WI38 (cell line): ENCODE data around the gene ADAMTS8.

Experiments used
- H3K4me3 ChIP-seq: 2 replicates; pipeline ENCODE4 v1.5.1; 2011; ENCODE audit warnings: low read depth, mild to moderate bottlenecking, control low read depth, low read length
- CTCF ChIP-seq: IDR thresholded peaks from 2 replicates; pipeline ENCODE4 v1.5.1; 2012; ENCODE audit warnings: low read depth, mild to moderate bottlenecking, control low read depth, low read length

The ADAMTS8 gene

GRCh38 chr11:130408901-130409300 is 19.5 kb downstream of the ADAMTS8 start:
- no peak for TF ChIP-seq CTCF
- H3K4me3 ChIP-seq: no peak overlapping the region

GRCh38 chr11:130408401-130408890 is 20.0 kb downstream of the ADAMTS8 start:
- no peak for TF ChIP-seq CTCF
- no peak overlapping the region for H3K4me3 ChIP-seq

- H3K4me3 ChIP-seq: no peak overlapping the region
- no peak for TF ChIP-seq CTCF
Observed at GRCh38 chr11:130407978-130408377, 20.4 kb downstream of the ADAMTS8 start.

GRCh38 chr11:130405428-130405827 is 23.0 kb downstream of the ADAMTS8 start:
- no peak for TF ChIP-seq CTCF
- no peak overlapping the region for H3K4me3 ChIP-seq

GRCh38 chr11:130404727-130405126 is 23.7 kb downstream of the ADAMTS8 start:
- H3K4me3 ChIP-seq: no peak overlapping the region
- no peak for TF ChIP-seq CTCF

GRCh38 chr11:130403967-130404366 is 24.4 kb downstream of the ADAMTS8 start:
- no peak overlapping the region for H3K4me3 ChIP-seq

GRCh38 chr11:130403271-130403804 is 25.1 kb downstream of the ADAMTS8 start:
- no peak for TF ChIP-seq CTCF
- H3K4me3 ChIP-seq: peak overlapping the region; percentile 46

More at GRCh38 chr11:130403967-130404366, 24.4 kb downstream of the ADAMTS8 start:
- TF ChIP-seq CTCF: no peak
